ENCODE results near the gene GCLC. TPM values are rescaled to one million over a fixed set of nuclear protein-coding genes. Genes with fewer than 3 reads are reported as not detected.

The GCLC gene
- total RNA-seq, 1 donor from 2014 or later = 31.6 TPM

GRCh38 chr6:53465732-53466131, 79.2 kb downstream of the GCLC start:
- Histone ChIP-seq H3K4me3 (ENCODE audit: insufficient read depth, low read depth, low read length) (no peak overlapping the region), H3K9ac (ENCODE audit: low read length) (no peak overlapping the region), H3K4me1 (ENCODE audit: insufficient read depth, low read length) (no peaks in the 10 kb centered on the region), H3K79me2 (ENCODE audit: insufficient read depth, low read length) (no peaks in the 10 kb centered on the region), H3K4me2 (ENCODE audit: low read length) (no peak overlapping the region), H3K9me3 (ENCODE audit: insufficient read depth, low read depth, low read length) (no peaks in the 10 kb centered on the region), H4K20me1 (ENCODE audit: insufficient read depth, low read length) (no peaks in the 10 kb centered on the region), H3K27ac (ENCODE audit: low read depth, low read length) (no peak overlapping the region), H3K27me3 (ENCODE audit: insufficient read depth, low read length) (no peaks in the 10 kb centered on the region), H2AFZ (ENCODE audit: low read depth, low read length) (no peak overlapping the region), H3K36me3 (ENCODE audit: insufficient read depth, low read length) (no peaks in the 10 kb centered on the region)
- no peak for TF ChIP-seq CTCF (IDR thresholded peaks at IDR 0.05; ENCODE audit: insufficient read depth, low read depth, low read length)
- no peak for TF ChIP-seq EZH2 (IDR thresholded peaks at IDR 0.05; ENCODE audit: insufficient read depth, low read length)
- FAIRE-seq (no peak), DNase-seq (ENCODE audit: low read depth) (no peak)
- no peak overlapping the region for H3K4me3 Mint-ChIP-seq (ENCODE audit: unreplicated experiment)
- peak overlapping the region; percentile 8 for H3K27ac Mint-ChIP-seq (ENCODE audit: unreplicated experiment)
- H3K4me1 Mint-ChIP-seq (ENCODE audit: low read depth, unreplicated experiment) = peaks cover 14% of the 10 kb centered on the region
- no peaks in the 10 kb centered on the region for H3K9me3 Mint-ChIP-seq (ENCODE audit: unreplicated experiment)
- H3K27me3 Mint-ChIP-seq (ENCODE audit: low read depth, unreplicated experiment) = peaks cover 4% of the 10 kb centered on the region
- H3K36me3 Mint-ChIP-seq (ENCODE audit: low read depth, unreplicated experiment) = no peaks in the 10 kb centered on the region

- no peaks in the 10 kb centered on the region for H3K9me3 ChIP-seq (ENCODE audit: insufficient read depth, low read depth, low read length)
- no peak for FAIRE-seq
- no peak for DNase-seq (ENCODE audit: low read depth)
- peaks cover 14% of the 10 kb centered on the region for H3K4me1 Mint-ChIP-seq (ENCODE audit: low read depth, unreplicated experiment)
- TF ChIP-seq CTCF (IDR thresholded peaks at IDR 0.05; ENCODE audit: insufficient read depth, low read depth, low read length) = no peak
- no peak for TF ChIP-seq EZH2 (IDR thresholded peaks at IDR 0.05; ENCODE audit: insufficient read depth, low read length)
- no peaks in the 10 kb centered on the region for H4K20me1 ChIP-seq (ENCODE audit: insufficient read depth, low read length)
- H3K79me2 ChIP-seq (ENCODE audit: insufficient read depth, low read length) = no peaks in the 10 kb centered on the region
- H3K4me3 Mint-ChIP-seq (ENCODE audit: unreplicated experiment) = no peak overlapping the region
- peaks cover 4% of the 10 kb centered on the region for H3K27me3 Mint-ChIP-seq (ENCODE audit: low read depth, unreplicated experiment)
- H2AFZ ChIP-seq (ENCODE audit: low read depth, low read length) = no peak overlapping the region
- no peak overlapping the region for H3K9ac ChIP-seq (ENCODE audit: low read length)
- no peaks in the 10 kb centered on the region for H3K4me1 ChIP-seq (ENCODE audit: insufficient read depth, low read length)
- no peaks in the 10 kb centered on the region for H3K27me3 ChIP-seq (ENCODE audit: insufficient read depth, low read length)
- H3K36me3 ChIP-seq (ENCODE audit: insufficient read depth, low read length) = no peaks in the 10 kb centered on the region
- no peaks in the 10 kb centered on the region for H3K36me3 Mint-ChIP-seq (ENCODE audit: low read depth, unreplicated experiment)
- H3K27ac Mint-ChIP-seq (ENCODE audit: unreplicated experiment) = no peak overlapping the region
- H3K4me2 ChIP-seq (ENCODE audit: low read length) = no peak overlapping the region
- H3K4me3 ChIP-seq (ENCODE audit: insufficient read depth, low read depth, low read length) = no peak overlapping the region
- no peaks in the 10 kb centered on the region for H3K9me3 Mint-ChIP-seq (ENCODE audit: unreplicated experiment)
- no peak overlapping the region for H3K27ac ChIP-seq (ENCODE audit: low read depth, low read length)
Measured at GRCh38 chr6:53464927-53465460, 79.9 kb downstream of the GCLC start.

GRCh38 chr6:53464483-53464882, 80.4 kb downstream of the GCLC start:
- Mint-ChIP-seq H3K4me3 (ENCODE audit: unreplicated experiment) (no peak overlapping the region), H3K9me3 (ENCODE audit: unreplicated experiment) (no peaks in the 10 kb centered on the region), H3K4me1 (ENCODE audit: low read depth, unreplicated experiment) (peaks cover 14% of the 10 kb centered on the region), H3K27ac (ENCODE audit: unreplicated experiment) (no peak overlapping the region), H3K36me3 (ENCODE audit: low read depth, unreplicated experiment) (no peaks in the 10 kb centered on the region), H3K27me3 (ENCODE audit: low read depth, unreplicated experiment) (peaks cover 4% of the 10 kb centered on the region)
- H3K4me1 ChIP-seq (ENCODE audit: insufficient read depth, low read length) = no peaks in the 10 kb centered on the region
- no peak overlapping the region for H3K27ac ChIP-seq (ENCODE audit: low read depth, low read length)
- no peaks in the 10 kb centered on the region for H3K36me3 ChIP-seq (ENCODE audit: insufficient read depth, low read length)
- DNase-seq (ENCODE audit: low read depth) (no peak), FAIRE-seq (no peak)
- no peak overlapping the region for H3K9ac ChIP-seq (ENCODE audit: low read length)
- H3K79me2 ChIP-seq (ENCODE audit: insufficient read depth, low read length) = no peaks in the 10 kb centered on the region
- no peaks in the 10 kb centered on the region for H4K20me1 ChIP-seq (ENCODE audit: insufficient read depth, low read length)
- no peaks in the 10 kb centered on the region for H3K27me3 ChIP-seq (ENCODE audit: insufficient read depth, low read length)
- no peak overlapping the region for H2AFZ ChIP-seq (ENCODE audit: low read depth, low read length)
- no peak overlapping the region for H3K4me3 ChIP-seq (ENCODE audit: insufficient read depth, low read depth, low read length)
- no peak for TF ChIP-seq CTCF (IDR thresholded peaks at IDR 0.05; ENCODE audit: insufficient read depth, low read depth, low read length)
- no peak for TF ChIP-seq EZH2 (IDR thresholded peaks at IDR 0.05; ENCODE audit: insufficient read depth, low read length)
- no peak overlapping the region for H3K4me2 ChIP-seq (ENCODE audit: low read length)
- H3K9me3 ChIP-seq (ENCODE audit: insufficient read depth, low read depth, low read length) = no peaks in the 10 kb centered on the region
